ENCODE data around the gene LDLR.
A peak's percentile ranks its signal among the peaks of the same experiment; 100 is the strongest.

Gene LDLR

GRCh38 chr19:11089254-11090013 is at the start of gene LDLR:
TSS of gene LDLR (plus strand) at chr19:11089463. CDS start at chr19:11089549, 86 bp downstream.
- Histone ChIP-seq H3K4me3 (ENCODE audit: low read depth, low read length) (peak within 1 kb of the TSS; percentile 97), H3K9ac (ENCODE audit: low read length) (peak within 1 kb of the TSS; percentile 99), H3K27ac (ENCODE audit: low read depth, low read length) (peak within 1 kb of the TSS; percentile 99), H3K36me3 (ENCODE audit: control insufficient read depth, insufficient read depth, low read length) (peaks cover 34% of the 10 kb centered on the region), H3K9me3 (ENCODE audit: control insufficient read depth, insufficient read depth, low read depth, low read length) (no peaks in the 10 kb centered on the region), H3K4me1 (ENCODE audit: control insufficient read depth, insufficient read depth, low read length) (peaks cover 25% of the 10 kb centered on the region), H3K27me3 (ENCODE audit: control insufficient read depth, insufficient read depth, low read length) (no peaks in the 10 kb centered on the region)

- H3K4me3 ChIP-seq (ENCODE audit: low read depth, low read length) = no peak overlapping the region
- H3K36me3 ChIP-seq (ENCODE audit: control insufficient read depth, insufficient read depth, low read length) = peaks cover 84% of the 10 kb centered on the region
- no peak overlapping the region for H3K27ac ChIP-seq (ENCODE audit: low read depth, low read length)
- no peaks in the 10 kb centered on the region for H3K27me3 ChIP-seq (ENCODE audit: control insufficient read depth, insufficient read depth, low read length)
- no peaks in the 10 kb centered on the region for H3K4me1 ChIP-seq (ENCODE audit: control insufficient read depth, insufficient read depth, low read length)
- no peak overlapping the region for H3K9ac ChIP-seq (ENCODE audit: low read length)
- no peaks in the 10 kb centered on the region for H3K9me3 ChIP-seq (ENCODE audit: control insufficient read depth, insufficient read depth, low read depth, low read length)
Observed at GRCh38 chr19:11041194-11041593, 48.1 kb upstream of the LDLR start.

GRCh38 chr19:11041966-11042627 is 47.2 kb upstream of the LDLR start:
- Histone ChIP-seq H3K9me3 (ENCODE audit: control insufficient read depth, insufficient read depth, low read depth, low read length) (no peaks in the 10 kb centered on the region), H3K27me3 (ENCODE audit: control insufficient read depth, insufficient read depth, low read length) (no peaks in the 10 kb centered on the region), H3K9ac (ENCODE audit: low read length) (no peak overlapping the region), H3K4me1 (ENCODE audit: control insufficient read depth, insufficient read depth, low read length) (no peaks in the 10 kb centered on the region), H3K27ac (ENCODE audit: low read depth, low read length) (no peak overlapping the region), H3K36me3 (ENCODE audit: control insufficient read depth, insufficient read depth, low read length) (peaks cover 83% of the 10 kb centered on the region), H3K4me3 (ENCODE audit: low read depth, low read length) (no peak overlapping the region)

- Histone ChIP-seq H3K27me3 (ENCODE audit: control insufficient read depth, insufficient read depth, low read length) (no peaks in the 10 kb centered on the region), H3K9me3 (ENCODE audit: control insufficient read depth, insufficient read depth, low read depth, low read length) (no peaks in the 10 kb centered on the region), H3K4me3 (ENCODE audit: low read depth, low read length) (no peak overlapping the region), H3K4me1 (ENCODE audit: control insufficient read depth, insufficient read depth, low read length) (no peaks in the 10 kb centered on the region), H3K36me3 (ENCODE audit: control insufficient read depth, insufficient read depth, low read length) (peaks cover 82% of the 10 kb centered on the region), H3K27ac (ENCODE audit: low read depth, low read length) (no peak overlapping the region), H3K9ac (ENCODE audit: low read length) (no peak overlapping the region)
Observed at GRCh38 chr19:11044431-11044830, 44.8 kb upstream of the LDLR start.

- Histone ChIP-seq H3K27ac (ENCODE audit: low read depth, low read length) (no peak overlapping the region), H3K4me3 (ENCODE audit: low read depth, low read length) (no peak overlapping the region), H3K27me3 (ENCODE audit: control insufficient read depth, insufficient read depth, low read length) (no peaks in the 10 kb centered on the region), H3K9me3 (ENCODE audit: control insufficient read depth, insufficient read depth, low read depth, low read length) (no peaks in the 10 kb centered on the region), H3K36me3 (ENCODE audit: control insufficient read depth, insufficient read depth, low read length) (peaks cover 91% of the 10 kb centered on the region), H3K4me1 (ENCODE audit: control insufficient read depth, insufficient read depth, low read length) (no peaks in the 10 kb centered on the region), H3K9ac (ENCODE audit: low read length) (no peak overlapping the region)
Observed at GRCh38 chr19:11045536-11045935, 43.7 kb upstream of the LDLR start.

GRCh38 chr19:11046605-11047354 is 42.5 kb upstream of the LDLR start:
- H3K9me3 ChIP-seq (ENCODE audit: control insufficient read depth, insufficient read depth, low read depth, low read length) = no peaks in the 10 kb centered on the region
- H3K4me3 ChIP-seq (ENCODE audit: low read depth, low read length) = no peak overlapping the region
- no peak overlapping the region for H3K27ac ChIP-seq (ENCODE audit: low read depth, low read length)
- no peaks in the 10 kb centered on the region for H3K27me3 ChIP-seq (ENCODE audit: control insufficient read depth, insufficient read depth, low read length)
- H3K9ac ChIP-seq (ENCODE audit: low read length) = no peak overlapping the region
- H3K36me3 ChIP-seq (ENCODE audit: control insufficient read depth, insufficient read depth, low read length) = peaks cover 86% of the 10 kb centered on the region
- no peaks in the 10 kb centered on the region for H3K4me1 ChIP-seq (ENCODE audit: control insufficient read depth, insufficient read depth, low read length)

- Histone ChIP-seq H3K27ac (ENCODE audit: low read depth, low read length) (no peak overlapping the region), H3K9me3 (ENCODE audit: control insufficient read depth, insufficient read depth, low read depth, low read length) (no peaks in the 10 kb centered on the region), H3K27me3 (ENCODE audit: control insufficient read depth, insufficient read depth, low read length) (no peaks in the 10 kb centered on the region), H3K9ac (ENCODE audit: low read length) (no peak overlapping the region), H3K4me3 (ENCODE audit: low read depth, low read length) (no peak overlapping the region), H3K36me3 (ENCODE audit: control insufficient read depth, insufficient read depth, low read length) (peaks cover 83% of the 10 kb centered on the region), H3K4me1 (ENCODE audit: control insufficient read depth, insufficient read depth, low read length) (no peaks in the 10 kb centered on the region)
Observed at GRCh38 chr19:11047866-11048265, 41.4 kb upstream of the LDLR start.

- H3K27me3 ChIP-seq (ENCODE audit: control insufficient read depth, insufficient read depth, low read length) = no peaks in the 10 kb centered on the region
- peaks cover 78% of the 10 kb centered on the region for H3K36me3 ChIP-seq (ENCODE audit: control insufficient read depth, insufficient read depth, low read length)
- no peak overlapping the region for H3K4me3 ChIP-seq (ENCODE audit: low read depth, low read length)
- H3K27ac ChIP-seq (ENCODE audit: low read depth, low read length) = no peak overlapping the region
- H3K9me3 ChIP-seq (ENCODE audit: control insufficient read depth, insufficient read depth, low read depth, low read length) = no peaks in the 10 kb centered on the region
- no peak overlapping the region for H3K9ac ChIP-seq (ENCODE audit: low read length)
- no peaks in the 10 kb centered on the region for H3K4me1 ChIP-seq (ENCODE audit: control insufficient read depth, insufficient read depth, low read length)
Observed at GRCh38 chr19:11050323-11051114, 38.7 kb upstream of the LDLR start.

GRCh38 chr19:11053817-11054195 is 35.5 kb upstream of the LDLR start:
- Histone ChIP-seq H3K4me3 (ENCODE audit: low read depth, low read length) (no peak overlapping the region), H3K36me3 (ENCODE audit: control insufficient read depth, insufficient read depth, low read length) (peaks cover 78% of the 10 kb centered on the region), H3K27ac (ENCODE audit: low read depth, low read length) (no peak overlapping the region)

GRCh38 chr19:11054200-11054599 is 35.1 kb upstream of the LDLR start:
- peaks cover 77% of the 10 kb centered on the region for H3K36me3 ChIP-seq (ENCODE audit: control insufficient read depth, insufficient read depth, low read length)
- H3K4me3 ChIP-seq (ENCODE audit: low read depth, low read length) = no peak overlapping the region
- H3K27ac ChIP-seq (ENCODE audit: low read depth, low read length) = no peak overlapping the region
- no peak overlapping the region for H3K9ac ChIP-seq (ENCODE audit: low read length)
- H3K27me3 ChIP-seq (ENCODE audit: control insufficient read depth, insufficient read depth, low read length) = no peaks in the 10 kb centered on the region
- H3K9me3 ChIP-seq (ENCODE audit: control insufficient read depth, insufficient read depth, low read depth, low read length) = no peaks in the 10 kb centered on the region
- H3K4me1 ChIP-seq (ENCODE audit: control insufficient read depth, insufficient read depth, low read length) = no peaks in the 10 kb centered on the region

More at GRCh38 chr19:11053817-11054195, 35.5 kb upstream of the LDLR start:
- no peaks in the 10 kb centered on the region for H3K4me1 ChIP-seq (ENCODE audit: control insufficient read depth, insufficient read depth, low read length)
- H3K9ac ChIP-seq (ENCODE audit: low read length) = no peak overlapping the region
- H3K27me3 ChIP-seq (ENCODE audit: control insufficient read depth, insufficient read depth, low read length) = no peaks in the 10 kb centered on the region
- H3K9me3 ChIP-seq (ENCODE audit: control insufficient read depth, insufficient read depth, low read depth, low read length) = no peaks in the 10 kb centered on the region

Measured in HUES6 (cell line).